Ureter (tissue), 1 donor: Measurements from ENCODE around the gene CARS1. TPM values are rescaled to one million over a fixed set of nuclear protein-coding genes. Genes with fewer than 3 reads are reported as not detected.
"Not testable (repeated sequence)": the region's sequence is repeated elsewhere in the genome, so short reads cannot be mapped to it uniquely, and the experiment has no call there.

ENCODE experiments used
- DNase-seq: peaks from one replicate; pipeline ENCODE4 v3.0.0-alpha.2; 2020; ENCODE audit warnings: low spot score
- total RNA-seq: library from RNA; stranded (reverse); gene quantifications from one replicate; pipeline ENCODE4 v1.2.4, GENCODE V29; 2023
- donor health status: DM: yes; HTN: yes; CAD: no.

CARS1 gene
- total RNA-seq, 1 donor from 2014 or later: 90.0 TPM

- DNase-seq: no peak
Observed at GRCh38 chr11:3090096-3090901, 33.1 kb upstream of the CARS1 start.

GRCh38 chr11:3089236-3090061, 32.2 kb upstream of the CARS1 start:
- DNase-seq: no peak

DNA sequence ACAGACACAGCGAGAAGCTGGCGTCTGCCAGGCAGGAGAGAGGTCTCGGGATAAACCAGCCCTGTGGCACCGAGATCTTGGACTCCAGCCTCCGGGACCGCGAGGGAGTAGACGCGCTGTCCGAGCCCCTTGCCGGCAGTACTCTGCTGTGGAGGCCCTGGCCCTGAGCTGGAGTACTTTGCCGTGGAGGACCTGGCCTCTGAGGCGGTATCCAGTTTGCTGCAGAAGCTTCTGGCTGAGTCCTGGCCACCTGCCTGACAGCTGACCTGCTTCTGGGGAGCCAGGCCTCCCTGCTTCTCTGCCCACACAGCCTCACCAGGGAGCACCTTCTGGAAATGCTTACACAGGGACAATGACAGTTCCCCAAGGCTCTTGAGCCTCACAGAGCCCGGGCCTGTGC, 31.6 kb upstream of the CARS1 start:
- DNase-seq: no peak

- DNase-seq: no peak
Observed at GRCh38 chr11:3087821-3088800, 30.9 kb upstream of the CARS1 start.

DNA sequence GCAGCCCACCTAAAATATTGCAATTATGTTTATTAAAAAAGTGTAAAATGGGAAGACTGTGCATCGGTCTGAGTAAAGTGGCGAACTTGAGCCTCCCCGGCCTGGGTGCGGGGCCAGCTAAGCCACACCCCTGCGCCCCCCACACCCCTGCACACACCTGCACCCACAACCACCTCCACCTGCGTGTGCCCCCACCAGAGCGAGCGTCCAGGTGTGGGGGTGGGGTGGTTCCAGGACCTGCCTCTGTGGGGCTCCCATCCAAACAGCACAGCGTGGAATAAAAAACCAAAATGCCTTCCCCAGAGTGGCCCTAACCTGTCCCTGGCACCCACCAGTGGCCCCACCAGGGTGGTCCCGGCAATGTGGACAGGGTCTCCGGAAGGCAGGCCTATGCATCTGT, 30.1 kb upstream of the CARS1 start:
- DNase-seq: no peak

DNA sequence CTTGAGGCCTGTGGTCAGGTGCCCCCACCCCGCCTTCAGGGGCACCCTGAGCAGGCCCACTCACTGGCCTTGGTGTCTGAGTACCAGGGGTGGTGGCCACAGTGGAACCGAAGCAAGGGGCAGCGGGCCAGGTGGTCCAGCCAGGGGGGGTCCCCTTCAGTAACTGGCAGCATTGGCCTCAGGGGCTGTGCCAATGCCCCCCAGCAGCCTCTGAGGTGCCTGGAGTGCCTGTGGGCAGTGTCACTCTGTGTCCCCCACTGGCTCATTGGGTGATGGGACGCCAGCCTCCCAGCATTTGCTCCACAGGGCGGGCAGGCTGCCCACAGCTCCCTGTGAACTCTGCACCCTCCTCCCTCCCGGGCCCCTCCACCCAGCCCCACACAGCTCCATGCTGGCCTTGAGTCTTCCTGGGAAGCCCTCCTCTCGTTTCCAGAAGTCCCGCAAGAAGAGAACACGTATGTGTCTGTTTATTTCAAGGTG, 29.5 kb upstream of the CARS1 start:
- DNase-seq: no peak

GRCh38 chr11:3086114-3086513, 28.9 kb upstream of the CARS1 start:
- DNase-seq: no peak

- DNase-seq: no peak
Observed at GRCh38 chr11:3085052-3085451, 27.8 kb upstream of the CARS1 start.

DNA sequence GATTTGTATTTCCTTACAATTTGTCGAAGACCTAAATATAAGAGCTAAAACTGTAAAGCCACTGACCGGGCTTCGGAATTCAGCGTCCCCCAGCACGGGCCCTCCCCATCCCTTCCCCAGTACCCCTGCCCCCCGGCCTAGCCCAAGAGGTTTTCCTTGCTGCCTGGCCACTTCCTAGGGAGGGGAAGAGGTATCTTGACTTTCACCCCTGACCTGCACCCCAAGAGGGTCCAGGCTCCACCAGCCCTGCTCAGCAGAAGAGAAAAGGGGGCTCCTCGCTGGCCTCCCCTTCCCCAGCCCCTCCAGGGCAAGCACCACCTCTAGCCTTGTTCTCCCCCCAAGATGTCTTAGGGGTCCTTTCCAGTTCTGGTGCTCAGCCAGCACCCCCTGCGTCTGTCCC, 26.1 kb upstream of the CARS1 start:
- DNase-seq: no peak

DNA sequence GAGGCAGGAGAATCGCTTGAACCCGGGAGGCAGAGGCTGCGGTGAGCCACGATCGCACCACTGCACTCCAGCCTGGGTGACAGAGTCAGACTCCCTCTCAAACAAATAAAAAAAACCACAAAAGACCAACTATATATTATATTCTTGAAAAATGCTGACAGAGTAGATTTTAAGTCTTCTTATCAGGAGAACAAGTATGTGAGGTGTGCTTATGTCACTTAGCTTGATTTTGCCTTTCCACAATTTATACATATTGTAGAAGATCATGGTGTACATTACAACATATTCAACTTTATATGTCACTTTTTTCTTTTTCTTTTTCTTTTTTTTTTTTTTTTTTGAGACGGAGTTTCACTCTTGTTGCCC, 24.1 kb upstream of the CARS1 start:
- DNase-seq: no peak

DNA sequence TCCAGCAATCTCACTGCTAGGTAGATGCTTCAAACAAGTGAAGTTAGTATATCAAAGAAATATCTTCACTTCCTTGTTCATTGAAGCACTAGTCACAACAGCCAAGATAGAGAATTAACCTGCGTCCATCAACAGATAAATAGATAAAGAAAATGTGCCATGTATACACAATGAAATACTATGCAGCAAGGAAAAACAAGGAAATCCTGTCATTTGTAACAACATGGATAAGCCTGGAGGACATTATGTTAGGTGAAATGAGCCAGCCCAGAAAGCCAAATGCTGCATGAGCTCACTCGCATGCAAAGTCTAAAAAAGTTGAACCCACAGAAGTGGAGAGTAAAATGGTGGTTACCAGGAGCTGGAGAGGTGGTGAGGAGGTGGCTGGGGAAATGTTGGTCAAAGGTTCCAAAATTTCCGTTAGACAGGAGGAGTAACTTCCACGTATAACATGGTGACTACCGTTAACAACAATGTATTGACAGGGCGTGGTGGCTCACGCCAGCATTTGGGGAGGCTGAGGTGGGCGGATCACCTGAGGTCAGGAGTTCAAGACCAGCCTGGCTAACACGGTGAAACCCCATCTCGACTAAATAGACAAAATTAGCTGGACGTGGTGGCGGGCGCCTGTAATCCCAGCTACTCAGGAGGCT, 23.6 kb upstream of the CARS1 start:
- no peak for DNase-seq

- no peak for DNase-seq
Observed at GRCh38 chr11:3080104-3080503, 22.9 kb upstream of the CARS1 start.

DNA sequence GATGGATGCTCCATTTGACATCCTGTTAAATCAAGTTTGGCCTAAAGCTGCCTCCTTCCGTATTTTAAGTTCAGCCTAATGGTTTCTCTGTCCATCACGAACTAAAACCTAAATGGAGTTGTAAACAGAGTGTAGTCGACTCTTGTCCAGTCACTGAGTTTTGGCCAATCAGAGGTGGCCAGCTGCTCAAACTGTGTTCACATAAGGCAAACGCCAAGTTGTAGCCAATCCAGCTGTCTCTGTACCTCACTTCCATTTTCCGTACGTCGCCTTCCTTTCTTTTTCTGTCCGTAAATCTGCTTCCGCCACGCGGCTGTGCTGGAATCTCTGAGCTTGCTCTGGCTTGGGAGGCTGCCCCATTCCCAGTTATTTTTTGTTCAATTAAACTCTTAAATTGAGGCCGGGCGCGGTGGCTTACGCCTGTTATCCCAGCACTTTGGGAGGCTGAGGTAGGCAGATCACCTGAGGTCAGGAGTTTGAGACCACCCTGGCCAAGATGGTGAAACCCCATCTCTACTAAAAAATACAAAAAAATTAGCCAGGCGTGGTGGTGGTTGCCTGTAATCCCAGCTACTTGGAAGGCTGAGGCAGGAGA, 20.7 kb upstream of the CARS1 start:
- no peak for DNase-seq

- DNase-seq: no peak
Observed at GRCh38 chr11:3077189-3077836, 20.1 kb upstream of the CARS1 start.

GRCh38 chr11:3074912-3075589, 17.8 kb upstream of the CARS1 start:
- DNase-seq: no peak

DNA sequence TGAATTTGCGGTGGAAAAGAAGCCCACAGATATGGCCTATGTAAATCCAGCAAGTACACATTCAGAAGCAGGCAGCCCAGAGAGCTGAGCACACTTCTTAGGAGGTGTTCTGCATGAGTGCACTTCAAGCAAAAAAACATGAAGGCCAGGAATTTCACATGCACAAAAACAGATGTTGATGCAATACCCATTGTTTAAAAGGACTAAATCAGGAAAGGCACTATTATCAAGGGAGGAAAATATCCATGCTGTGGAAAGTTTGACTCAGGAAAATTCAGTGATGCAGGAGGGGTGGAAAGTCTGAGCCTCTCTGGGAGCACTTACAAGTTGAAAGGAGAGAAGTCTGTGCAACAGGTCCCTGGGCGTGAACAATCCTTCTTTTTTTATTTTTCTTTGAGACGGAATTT, 15.8 kb upstream of the CARS1 start:
- DNase-seq: no peak

DNA sequence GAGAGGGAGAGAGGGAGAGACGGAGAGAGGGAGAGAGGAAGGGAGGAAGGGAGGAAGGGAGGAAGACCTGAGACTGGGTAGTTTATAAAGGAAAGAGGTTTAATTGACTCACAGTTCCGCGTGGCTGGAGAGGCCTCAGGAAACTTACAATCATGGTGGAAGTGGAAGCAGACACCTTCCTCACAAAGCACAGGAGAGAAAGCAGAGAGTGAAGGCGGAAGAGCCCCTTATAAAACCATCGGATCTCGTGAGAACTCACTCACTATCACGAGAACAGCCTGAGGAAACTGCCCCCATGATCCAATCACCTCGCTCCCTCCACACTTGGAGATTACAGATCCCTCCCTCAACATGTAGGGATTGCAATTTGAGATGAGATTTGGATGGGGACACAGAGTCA, 12.2 kb upstream of the CARS1 start:
- DNase-seq: no peak

GRCh38 chr11:3066308-3066707, 9.1 kb upstream of the CARS1 start:
- DNase-seq: not testable (repeated sequence)

- DNase-seq: not testable (repeated sequence)
Observed at GRCh38 chr11:3064709-3065108, 7.5 kb upstream of the CARS1 start.

GRCh38 chr11:3063876-3064275, 6.7 kb upstream of the CARS1 start:
- not testable (repeated sequence) for DNase-seq
